Kidney glomerular epithelial cell (primary cell): ENCODE data around the gene MAPK11.
A peak's percentile ranks its signal among the peaks of the same experiment; 100 is the strongest.

Source experiments
- DNase-seq: peaks from one replicate; lab custom pipeline; 2025; lab: John Stamatoyannopoulos, UW

Gene MAPK11

DNA sequence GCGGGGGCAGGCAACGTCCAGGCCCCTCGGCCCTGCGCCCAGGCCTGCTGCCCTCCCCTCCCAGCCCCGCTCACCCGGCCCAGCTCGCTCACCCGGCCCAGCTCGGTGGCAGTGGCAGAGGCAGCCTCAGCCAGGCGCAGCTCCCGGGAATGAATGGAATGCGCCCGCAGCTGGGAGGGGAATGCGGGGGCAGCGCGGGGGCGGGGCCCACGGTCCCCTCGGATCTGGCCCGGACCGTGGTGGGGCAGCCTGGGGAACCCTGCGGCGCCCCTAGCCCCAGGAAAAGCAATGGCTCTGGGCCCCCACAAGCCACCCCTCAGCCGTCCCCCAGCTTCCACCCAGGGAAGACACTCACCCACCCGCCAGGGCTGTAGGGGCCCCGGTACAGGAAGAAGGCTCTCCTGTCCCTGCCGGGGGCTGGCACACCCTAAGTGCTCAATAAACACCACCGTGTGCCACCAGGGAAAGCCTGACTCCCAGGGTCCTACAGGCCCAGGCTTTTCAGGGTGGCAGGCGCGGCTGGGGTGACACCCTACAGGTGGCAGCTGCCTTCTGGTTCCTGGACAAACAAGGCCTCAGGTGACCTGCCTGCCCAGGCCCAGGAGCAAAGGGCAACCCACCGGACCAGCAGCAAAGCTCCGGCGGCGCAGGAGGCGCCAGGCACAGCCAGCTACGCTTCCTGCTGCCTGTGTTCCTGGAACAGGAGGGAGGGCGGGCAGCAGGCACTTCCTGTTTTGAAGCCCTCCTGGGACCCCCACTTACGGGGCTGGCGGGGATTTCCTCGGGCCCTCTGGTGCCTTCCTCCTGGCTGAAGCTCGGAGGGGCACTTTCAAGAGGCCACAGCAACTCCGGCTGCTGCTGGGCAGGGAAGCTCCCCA is 23.5 kb upstream of the MAPK11 start:
- DNase-seq: peak; percentile 68

DNA sequence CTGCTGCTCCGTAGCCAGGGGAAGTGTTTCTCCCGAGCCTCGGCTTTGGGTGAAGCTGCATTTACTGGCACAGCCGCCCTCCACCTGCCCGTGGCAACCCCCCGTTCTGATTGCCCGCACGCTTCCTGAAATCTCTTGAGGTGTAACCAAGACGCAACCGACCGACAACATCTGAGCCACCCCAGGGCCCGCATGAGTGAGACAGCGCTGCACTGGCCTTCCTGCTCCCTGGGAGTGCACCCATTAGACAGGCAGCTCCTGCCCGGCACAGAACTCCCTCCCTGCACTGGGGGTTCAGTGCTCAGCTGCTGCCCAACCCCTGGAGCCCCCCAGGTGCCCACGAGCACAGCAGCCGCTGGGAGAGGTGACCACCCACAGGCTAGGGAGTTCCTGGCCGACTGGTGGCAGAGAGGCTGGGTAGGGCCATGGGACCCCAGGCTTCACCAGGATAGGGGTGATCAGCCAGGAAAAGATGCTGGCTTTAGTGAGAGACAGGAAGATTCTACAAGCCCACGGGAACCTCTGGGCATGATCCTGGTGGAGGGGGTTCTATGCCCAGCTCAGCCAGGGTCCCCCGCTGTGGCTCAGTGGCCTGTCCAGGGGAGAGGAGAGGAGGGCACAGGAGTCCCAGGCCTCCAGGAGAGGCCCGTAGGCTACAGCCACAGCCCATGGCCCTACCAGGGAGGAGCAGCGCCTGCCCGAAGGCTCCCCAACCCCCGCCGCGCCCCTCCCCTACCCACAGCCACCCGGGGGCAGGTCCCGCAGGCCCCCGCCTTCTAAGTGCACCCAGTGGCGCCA is 22.7 kb upstream of the MAPK11 start:
- peak; percentile 34 for DNase-seq

DNA sequence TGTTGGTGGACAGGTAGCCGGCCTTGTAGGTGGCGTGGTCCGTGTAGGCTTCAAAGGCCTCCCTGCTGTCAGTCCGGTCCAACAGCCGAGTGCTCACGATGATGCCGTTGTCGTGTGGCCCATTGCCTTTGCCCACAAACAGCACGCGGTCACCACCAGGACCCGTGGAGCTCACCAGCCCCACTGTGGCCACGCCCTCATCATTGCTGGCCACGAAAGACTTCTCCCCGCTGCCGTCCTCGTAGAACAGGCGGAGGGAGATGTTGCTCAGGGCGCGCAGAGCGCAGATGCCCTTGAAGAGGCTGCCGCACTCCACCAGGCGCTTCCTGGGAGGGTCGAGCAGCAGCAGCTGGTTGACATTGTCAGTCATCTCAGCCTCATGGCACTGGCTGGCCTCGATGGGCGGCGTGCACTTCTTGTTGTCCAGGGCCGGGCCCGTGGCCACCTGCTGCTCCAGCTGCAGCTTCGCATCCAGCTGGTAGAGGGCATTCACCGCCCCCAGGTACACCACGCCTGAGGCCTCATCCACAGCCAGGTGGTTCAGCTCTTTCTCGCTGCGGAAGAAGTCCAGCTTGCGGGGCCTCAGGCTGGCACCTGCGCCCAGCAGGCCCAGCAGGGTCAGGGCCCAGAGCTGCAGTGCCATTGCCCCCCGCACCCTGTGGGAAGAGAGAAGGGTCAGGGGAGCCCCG is 19.9 kb upstream of the MAPK11 start:
- no peak for DNase-seq

DNA sequence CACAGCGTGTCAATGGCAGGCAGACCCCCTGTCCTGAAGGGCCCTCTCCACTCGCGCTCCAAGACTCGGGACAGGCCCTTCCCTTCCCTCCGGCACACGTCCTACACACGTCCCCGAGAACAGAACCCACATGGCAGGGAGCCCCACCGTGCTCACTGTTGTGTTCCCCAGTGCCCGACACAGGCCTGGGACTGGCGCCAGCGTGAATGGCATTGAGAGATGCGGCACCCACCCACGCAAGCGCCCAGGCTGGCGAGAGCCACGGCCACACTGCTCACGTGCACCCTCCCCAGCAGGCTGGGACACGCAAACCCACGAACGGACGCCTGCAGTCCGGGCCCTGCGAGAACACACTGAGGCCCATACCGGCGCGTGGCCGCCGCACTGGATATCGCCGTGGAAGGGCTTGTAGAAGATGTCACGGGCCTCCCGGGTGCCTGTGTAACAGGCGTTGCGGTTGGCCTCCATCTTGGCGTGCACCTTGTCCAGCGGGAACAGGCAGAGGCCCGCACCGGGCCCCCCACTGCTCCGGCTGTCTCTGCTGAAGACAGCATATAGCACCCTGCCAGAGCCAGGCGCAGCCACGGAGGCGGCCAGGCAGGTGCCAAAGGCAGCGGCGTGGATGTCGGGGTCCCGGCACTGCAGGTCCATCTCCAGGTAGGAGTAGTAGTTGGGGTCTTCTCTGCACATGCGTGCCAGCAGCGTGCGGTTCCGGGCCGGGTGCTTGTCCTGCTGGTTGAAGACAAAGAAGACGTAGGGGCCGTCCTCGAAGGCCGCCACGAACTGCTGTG is 19.2 kb upstream of the MAPK11 start:
- no peak for DNase-seq

DNA sequence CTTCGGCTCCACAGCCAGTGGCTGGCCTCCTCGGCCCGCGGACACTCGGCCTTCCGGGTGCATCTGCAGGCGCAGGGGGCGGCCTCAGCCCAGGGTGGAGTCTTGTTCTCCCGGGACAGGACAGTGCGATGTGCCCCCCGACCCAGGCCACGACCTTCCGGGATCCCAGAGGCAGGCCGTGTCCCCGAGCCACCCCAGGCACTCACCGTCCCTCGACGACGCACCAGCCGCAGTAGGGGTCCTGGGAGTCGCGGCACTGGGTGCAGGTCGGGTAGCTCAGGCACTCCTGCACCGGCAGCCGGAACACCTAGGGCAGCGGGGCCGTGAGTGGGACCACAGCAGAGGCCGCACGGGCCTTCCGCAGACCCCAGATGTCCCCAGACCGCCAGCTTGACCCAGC is 17.6 kb upstream of the MAPK11 start:
- no peak for DNase-seq

DNA sequence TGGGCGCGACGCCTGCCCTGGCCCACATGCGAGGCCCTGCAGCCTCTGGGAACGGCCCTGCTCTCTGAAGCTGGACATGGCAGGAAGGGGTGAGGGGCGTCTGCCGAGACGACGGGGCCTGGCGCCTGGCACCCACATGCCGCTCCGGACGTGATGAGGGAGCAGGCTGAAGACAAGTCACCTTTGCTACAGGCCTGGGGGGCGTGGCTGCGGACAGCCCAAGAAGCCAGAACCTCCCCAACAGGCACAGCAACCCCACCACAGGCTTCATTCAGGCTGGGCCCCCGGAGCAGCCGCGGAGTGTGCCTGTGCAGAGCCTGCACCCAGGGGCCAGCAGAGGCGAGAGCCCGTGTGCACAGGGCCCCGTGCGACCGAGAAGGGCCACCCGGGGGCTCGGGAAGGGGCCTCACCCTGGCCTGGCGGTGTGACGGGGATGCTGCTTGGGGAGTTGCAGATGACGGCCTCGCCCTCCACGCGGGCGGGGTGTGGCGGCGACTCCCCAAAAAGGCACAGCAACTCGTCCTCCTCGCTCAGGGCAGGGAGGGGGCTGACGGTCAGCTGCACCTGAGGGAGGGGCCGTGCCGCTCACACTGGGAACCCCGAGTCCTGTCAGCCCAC is 16.6 kb upstream of the MAPK11 start:
- no peak for DNase-seq

DNA sequence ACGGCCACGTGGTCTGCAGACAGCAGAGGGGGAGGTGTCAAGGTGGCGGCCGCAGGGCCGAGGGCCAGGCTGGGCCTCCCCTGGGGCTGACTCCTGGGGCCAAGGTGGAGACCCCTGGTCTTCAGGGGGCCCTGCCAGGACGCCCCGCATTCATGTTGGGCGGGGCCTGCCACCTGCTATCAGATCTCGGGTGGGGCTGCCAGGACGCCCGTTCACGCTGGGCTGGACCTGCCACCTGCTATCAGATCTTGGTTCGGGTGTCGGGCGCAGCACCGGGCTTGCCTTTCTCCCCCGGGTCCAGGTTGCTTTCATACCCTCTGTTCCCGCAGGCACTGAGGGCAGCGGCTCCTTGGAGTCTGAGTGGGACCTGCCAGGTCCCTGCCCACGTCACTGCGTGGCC is 16.1 kb upstream of the MAPK11 start:
- no peak for DNase-seq

DNA sequence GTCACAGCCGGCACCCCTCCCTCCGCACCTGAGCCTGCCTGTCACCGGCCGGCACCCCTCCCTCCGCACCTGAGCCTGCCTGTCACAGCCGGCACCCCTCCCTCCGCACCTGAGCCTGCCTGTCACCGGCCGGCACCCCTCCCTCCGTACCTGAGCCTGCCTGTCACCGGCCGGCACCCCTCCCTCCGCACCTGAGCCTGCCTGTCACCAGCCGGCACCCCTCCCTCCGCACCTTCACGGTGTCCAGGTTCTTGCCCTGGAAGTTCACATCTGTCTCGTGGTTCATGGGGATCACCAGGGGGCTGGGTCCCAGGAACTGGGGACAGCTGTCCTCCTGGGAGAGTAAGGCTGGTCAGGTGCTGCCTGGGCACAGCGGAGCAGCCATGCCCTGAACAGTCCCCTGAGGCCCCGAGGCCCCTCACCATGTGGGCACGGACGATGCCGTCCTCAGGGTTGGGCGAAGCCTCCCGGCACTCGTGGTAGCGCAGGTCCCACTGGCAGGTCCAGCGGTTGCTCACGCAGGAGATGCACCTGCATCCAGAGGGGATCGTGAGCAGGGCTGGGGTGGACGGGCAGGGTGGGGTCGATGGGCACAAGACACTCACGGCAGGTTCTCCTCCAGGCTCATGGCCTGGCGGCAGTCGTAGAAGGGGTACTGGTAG is 15.5 kb upstream of the MAPK11 start:
- no peak for DNase-seq

DNA sequence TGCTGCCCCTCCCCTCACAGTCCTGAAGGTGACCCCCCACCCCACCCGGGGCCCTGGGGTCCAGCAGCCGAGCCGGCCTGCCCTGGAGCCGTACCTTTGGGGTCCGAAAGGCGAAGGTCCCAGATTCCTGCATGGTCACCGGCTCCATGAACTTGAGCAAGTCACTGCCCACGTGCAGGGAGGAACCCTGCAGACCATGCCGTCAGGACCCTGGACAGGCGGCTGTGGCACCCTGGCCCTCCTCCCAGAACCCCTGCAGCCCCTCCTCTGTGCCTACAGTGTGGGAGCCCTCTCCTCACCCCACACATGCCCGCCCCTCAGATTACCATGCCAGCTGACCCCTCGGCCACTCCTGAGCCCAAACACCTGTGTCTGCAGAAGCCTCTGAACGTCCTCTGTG is 14.3 kb upstream of the MAPK11 start:
- no peak for DNase-seq

DNA sequence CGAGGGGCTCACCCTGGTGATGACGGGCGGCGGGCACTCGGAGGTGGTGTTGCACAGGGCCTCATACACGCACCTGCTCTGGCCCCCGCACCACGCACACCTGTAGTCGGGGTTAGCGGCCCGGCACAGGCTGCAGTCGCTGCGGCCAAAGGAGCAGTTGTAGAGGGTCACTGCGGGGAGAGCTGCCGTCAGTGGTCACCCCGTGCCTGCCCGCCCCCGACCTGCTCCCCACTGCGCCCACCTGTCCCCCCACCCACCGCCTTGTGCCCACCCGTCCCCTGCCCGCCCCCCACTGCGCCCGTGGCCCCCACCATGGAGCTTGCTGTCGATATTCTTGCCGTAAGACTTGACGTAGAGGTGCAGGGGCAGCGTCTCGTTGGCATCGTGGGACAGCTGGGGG is 13.6 kb upstream of the MAPK11 start:
- DNase-seq: no peak

DNA sequence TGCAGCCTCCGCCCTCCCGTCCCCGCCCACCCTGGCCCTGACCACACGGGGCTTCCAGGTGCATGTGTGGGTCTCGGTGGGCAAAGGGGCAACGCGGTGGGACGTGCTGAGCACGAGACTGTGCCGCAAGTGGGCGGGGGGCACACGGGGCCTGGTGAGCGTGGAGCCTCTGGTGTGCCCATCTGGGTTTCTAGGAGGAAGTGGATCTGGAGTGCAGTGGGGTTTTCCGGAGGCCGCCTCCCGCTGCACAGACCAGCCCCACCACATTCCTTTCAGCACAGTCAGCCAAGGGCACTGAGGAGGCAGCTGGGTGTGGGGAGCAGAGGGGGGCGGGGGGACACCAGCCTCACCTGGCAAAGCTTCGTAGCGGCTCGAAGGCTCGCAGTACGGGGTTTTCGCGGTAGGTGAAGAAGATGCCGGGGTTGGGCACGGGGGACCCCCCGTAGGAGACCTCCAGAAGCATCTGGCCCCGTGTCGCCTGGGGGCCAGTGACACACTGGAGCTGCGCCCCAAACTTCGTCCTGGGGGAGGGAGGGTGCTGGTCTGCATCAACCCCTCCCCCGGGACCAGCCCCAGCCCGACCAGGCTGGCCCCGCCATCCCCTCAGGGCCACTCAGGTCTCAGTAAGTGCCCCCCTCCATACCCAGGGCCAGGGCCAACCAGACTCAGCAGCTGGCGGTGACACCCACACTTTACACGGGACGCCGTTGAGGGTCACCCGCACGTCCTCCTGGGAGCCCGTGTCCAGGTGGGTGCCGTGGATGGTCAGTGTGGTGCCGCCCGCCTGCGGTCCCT is 12.4 kb upstream of the MAPK11 start:
- peak; percentile 89 for DNase-seq

DNA sequence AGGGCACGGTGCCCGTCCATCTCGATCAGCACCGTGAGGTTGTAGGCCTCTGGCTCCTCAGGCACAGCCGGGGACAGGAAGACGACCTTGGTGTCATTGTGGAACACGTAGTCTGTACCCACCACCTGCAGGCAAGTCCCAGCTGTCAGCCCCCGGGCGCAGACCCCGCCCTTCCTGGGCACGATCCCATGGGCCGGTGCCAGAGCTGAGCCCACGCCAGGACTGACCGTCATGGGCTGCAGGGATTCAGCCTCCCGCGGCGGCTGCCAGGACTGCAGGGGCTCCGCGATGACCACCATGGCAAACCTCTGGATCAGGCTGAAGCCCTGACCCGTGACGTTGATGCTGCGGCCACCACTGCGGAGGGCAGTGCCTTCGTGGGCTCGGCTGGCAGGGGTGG is 11.8 kb upstream of the MAPK11 start:
- DNase-seq: no peak

DNA sequence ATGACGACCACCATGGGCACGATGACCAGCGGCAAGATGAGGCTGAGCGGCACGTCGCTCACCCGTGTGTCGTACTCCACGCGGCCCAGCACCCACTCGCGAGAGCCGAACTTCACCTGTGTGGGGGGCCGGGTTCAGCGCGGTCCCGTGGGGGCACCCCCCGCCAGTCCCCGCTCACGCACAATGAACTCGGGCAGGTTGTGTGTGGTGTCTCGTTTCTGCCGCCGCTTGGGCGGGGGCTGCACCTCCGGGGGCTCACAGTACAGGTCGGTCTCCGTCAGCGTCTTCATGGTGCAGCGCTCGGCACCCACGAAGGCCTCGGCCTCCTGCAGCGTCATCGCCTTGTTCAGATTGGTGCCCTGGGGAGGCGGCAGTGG is 11.2 kb upstream of the MAPK11 start:
- DNase-seq: no peak

DNA sequence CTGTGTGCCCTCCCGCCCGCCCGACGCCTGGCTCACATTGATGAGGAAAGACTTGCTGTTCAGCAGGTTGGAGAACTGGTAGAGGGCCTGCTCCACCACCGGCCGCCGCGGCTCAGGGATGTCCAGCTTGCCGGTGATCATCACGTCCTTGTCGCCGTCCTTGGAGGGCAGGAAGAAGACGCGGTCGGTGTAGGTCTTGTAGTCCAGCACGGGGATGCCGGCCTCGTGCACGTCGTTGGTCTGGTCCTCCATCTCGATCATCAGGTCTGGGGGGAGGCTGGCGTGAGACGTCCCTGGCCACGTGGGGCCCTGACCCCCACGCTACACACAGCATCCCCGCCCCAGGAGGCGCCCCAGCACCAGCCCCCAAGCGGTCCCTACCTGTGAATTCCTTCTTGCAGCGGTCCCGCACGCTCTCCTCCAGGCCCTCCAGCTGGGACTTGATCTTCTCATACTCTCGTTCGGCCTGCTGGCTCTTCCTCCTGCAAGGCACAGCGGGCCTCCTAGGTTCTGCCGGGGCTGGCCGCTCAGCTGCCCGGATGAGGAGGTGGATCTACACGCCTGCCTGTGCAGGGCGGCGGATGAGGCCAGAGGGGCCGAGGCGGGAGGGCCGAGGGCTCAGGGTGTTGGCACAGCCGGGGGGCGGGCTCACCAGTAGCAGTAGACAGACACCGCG is 10.7 kb upstream of the MAPK11 start:
- no peak for DNase-seq

DNA sequence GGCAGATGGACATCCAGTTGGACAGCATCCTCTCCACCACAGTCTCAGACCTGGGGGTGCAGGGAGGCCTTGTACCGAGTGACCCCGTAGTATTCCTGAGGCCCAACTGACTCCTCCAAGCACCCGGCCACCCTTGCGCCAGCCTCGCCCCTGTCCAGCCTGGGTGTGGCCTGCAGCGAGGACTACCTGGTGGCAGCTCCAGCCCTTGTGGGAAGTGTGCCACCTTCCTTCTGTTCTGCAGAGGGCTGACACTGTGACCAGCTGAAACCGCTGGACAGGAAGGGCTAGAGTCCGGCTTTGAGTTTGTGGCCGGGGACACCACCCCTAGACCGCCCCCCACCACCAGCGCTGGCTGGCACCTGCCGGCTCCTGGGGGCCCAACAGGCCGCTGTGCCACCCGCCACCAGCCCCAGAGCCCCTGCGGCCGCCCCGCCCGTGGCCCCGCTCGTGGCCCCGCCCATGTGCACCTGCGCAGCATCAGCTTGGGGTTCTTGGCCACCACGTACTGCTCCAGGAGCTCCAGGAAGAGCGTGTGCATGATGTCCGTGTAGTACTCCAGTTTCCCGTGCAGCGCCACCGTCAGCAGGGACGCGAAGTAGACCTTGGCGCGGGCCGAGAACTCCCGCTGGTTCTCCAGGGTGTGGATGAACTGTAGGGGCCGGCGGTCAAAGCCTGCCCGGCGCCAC is 10.0 kb upstream of the MAPK11 start:
- DNase-seq: no peak

DNA sequence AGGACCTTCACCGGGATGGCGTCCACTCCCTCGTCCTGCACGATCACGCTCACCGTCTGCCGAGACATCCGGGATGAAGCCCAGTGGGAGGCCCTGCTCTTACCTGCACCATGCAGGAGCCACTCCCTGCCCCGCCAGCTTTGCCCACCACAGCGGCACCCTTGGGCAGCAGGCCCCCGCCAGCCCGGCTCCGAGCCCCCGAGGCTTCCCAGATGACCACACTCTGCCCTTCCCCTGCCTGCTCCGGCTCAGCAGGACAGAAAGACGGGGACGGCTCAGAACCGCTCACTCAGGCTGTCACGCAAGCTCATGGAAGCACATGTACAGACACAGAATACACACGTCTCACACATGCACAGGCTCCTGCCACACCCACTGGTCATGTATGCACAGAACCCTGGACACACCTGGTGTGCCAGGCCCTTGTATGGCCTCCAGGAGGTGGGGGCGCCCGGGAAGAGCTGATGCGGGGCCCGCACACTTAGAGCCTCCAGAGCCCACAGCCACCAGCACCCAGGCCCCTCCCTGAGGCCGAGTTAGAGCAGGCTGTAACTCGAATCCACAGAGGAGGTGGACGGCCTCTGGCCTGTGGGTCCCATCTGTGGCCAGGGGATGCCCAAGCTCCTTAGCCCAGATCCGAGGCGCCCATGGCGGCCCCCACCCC is 8.9 kb upstream of the MAPK11 start:
- no peak for DNase-seq

DNA sequence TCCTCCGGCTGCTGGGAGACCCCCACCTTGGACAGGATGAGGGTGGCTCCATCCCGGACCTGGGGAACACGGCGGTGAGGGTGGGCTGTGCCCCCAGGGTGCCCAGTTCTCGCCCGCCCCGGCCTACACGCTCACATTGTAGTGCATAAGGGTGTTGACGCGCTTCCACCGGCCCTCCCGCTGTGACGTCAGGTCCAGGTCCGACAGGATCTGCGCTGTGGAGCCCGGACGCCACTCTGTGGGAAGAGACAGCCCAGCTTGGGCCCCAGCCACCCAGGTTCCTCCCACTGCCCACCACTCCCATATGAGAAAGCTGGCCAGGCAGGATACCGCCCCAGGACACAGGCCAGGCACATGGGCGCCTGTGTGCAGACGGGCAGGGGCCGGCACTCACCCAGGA is 8.3 kb upstream of the MAPK11 start:
- DNase-seq: no peak

DNA sequence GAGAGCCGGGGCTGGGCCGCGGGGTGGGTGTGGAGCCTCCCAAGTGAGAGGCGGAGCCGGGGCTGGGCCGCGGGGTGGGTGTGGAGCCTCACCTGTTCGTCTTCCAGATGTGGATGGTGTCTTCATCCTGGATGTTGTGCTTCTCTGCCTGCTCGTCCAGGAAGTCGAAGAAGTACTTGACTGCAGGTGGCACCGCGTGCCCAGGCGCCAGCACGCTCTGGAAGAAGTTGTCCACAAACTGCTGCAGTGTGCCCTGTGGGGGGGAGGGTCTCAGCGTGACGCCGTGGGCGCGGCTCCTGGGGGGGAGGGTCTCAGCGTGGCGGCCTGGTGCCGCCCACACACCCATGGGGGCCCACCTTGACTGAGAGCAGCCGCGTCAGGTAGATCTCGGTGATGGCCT is 7.6 kb upstream of the MAPK11 start:
- DNase-seq: no peak
